Measurements from ENCODE around the gene NUMBL. TPM values are rescaled to one million over a fixed set of nuclear protein-coding genes. Genes with fewer than 3 reads are reported as not detected.

Gene NUMBL
- total and polyA plus RNA-seq, 2 of the 8 experiments (the other 6 are each of a cell fraction or from before 2014, with no cell fraction given): 13.5 to 24.8 TPM

- Histone ChIP-seq H3K56ac (replicated peaks; ENCODE audit: insufficient read length, low read depth, low read length) (no peak overlapping the region), H3K23me2 (ENCODE audit: low read depth, low read length) (peaks cover 2% of the 10 kb centered on the region; the same call in 1 of the 2 replicates), H4K5ac (ENCODE audit: insufficient read length, low read depth, low read length) (no peak overlapping the region), H3K4me1 (replicated peaks in 1 of 4; ENCODE audit: control insufficient read depth in 3 of 4, insufficient read depth in 4 of 4, low read length in 3 of 4) (peaks cover 0 to 20% (median 8%) of the 10 kb centered on the region in 4 experiments; a peak in 6 of 7 replicates), H3K27me3 (replicated peaks in 1 of 4; ENCODE audit: control insufficient read depth in 3 of 4, extremely low read depth in 1 of 4, insufficient read depth in 3 of 4, low read length in 3 of 4) (no peaks in the 10 kb centered on the region), H2AK5ac (ENCODE audit: low read depth, low read length) (no peak overlapping the region), H3K4ac (replicated peaks; ENCODE audit: insufficient read length, low read depth, low read length) (no peak overlapping the region), H3K9ac (replicated peaks in 1 of 4; ENCODE audit: extremely low read depth in 1 of 4, low read depth in 3 of 4, low read length in 3 of 4) (no peak overlapping the region), H3K14ac (ENCODE audit: insufficient read length) (no peak overlapping the region), H3K9me3 (ENCODE audit: insufficient read depth in 2 of 2, low read depth in 1 of 2, low read length in 1 of 2) (no peaks in the 10 kb centered on the region), H3K36me3 (ENCODE audit: control insufficient read depth in 2 of 4, insufficient read depth in 4 of 4, low read length in 3 of 4) (peaks cover 2 to 21% (median 8%) of the 10 kb centered on the region in 4 experiments; a peak in 7 of 8 replicates), H3K79me1 (ENCODE audit: low read depth, low read length) (no peaks in the 10 kb centered on the region), H2BK120ac (replicated peaks; ENCODE audit: low read depth, low read length) (no peak overlapping the region), H2BK5ac (ENCODE audit: low read depth, low read length) (no peak overlapping the region), H3K4me3 (ENCODE audit: extremely low read depth in 1 of 4, insufficient read depth in 2 of 4, low read depth in 3 of 4, low read length in 4 of 4) (no peak overlapping the region), H4K8ac (ENCODE audit: extremely low read depth, insufficient read depth, low read length) (no peak overlapping the region), H2BK12ac (ENCODE audit: low read depth, low read length) (no peak overlapping the region), H3K27ac (ENCODE audit: low read depth, low read length) (no peak overlapping the region), H3K79me2 (ENCODE audit: control insufficient read depth in 1 of 2, insufficient read depth in 2 of 2, low read length in 2 of 2) (no peaks in the 10 kb centered on the region), H4K20me1 (replicated peaks in 1 of 2; ENCODE audit: control insufficient read depth in 1 of 2, insufficient read depth in 2 of 2, low read length in 2 of 2) (peaks cover 2% of the 10 kb centered on the region in 2 experiments), H3K4me2 (ENCODE audit: insufficient read depth in 1 of 2, low read depth in 2 of 2, low read length in 2 of 2) (no peak overlapping the region), H4K91ac (replicated peaks; ENCODE audit: insufficient read length, low read length) (no peak overlapping the region), H3K23ac (ENCODE audit: insufficient read length) (no peak overlapping the region), H2BK15ac (ENCODE audit: low read length) (no peak overlapping the region), H2BK20ac (ENCODE audit: low read length) (no peak overlapping the region), H3K18ac (ENCODE audit: extremely low read depth, low read length) (no peak overlapping the region), H2AFZ (ENCODE audit: low read length) (no peak overlapping the region)
- FAIRE-seq (no peak), DNase-seq (ENCODE audit: low read depth in 1 of 2, low spot score in 2 of 2) (no peak)
- POLR2A ChIA-PET (ENCODE audit: partially characterized antibody): interaction anchor here (1.0 to 1.2 kb wide), 2 partner anchors 24 to 504 kb away, joined by 3 to 8 read pairs; no protein-coding TSS in a partner anchor
- WGBS, 2 experiments (ENCODE audit: extremely low coverage in 1 of 2, insufficient coverage in 1 of 2, insufficient read length in 1 of 2, insufficient replicate concordance in 2 of 2, low coverage in 1 of 2, low lambda C conversion rate in 2 of 2, missing lambda C conversion rate in 1 of 2): 95% methylated on average over 32 of the region's 39 CpGs; no CpG with 5 or more reads in 1 of the 2 experiments
- CTCF ChIA-PET (ENCODE audit: partially characterized antibody): interaction anchor here (0.6 to 0.9 kb wide), 2 partner anchors 24 to 150 kb away, joined by 3 read pairs; partner anchors contain the start of gene RAB4B
- no peak for TF ChIP-seq SIX5 (IDR thresholded peaks at IDR 0.05; ENCODE audit: low read depth, low read length)
- peak; percentile 22; the same call in 1 of the 2 replicates for TF ChIP-seq POLR2AphosphoS5 (IDR thresholded peaks at IDR 0.05; ENCODE audit: low read depth, low read length)
- TF ChIP-seq KDM1A (IDR thresholded peaks at IDR 0.05; ENCODE audit: borderline replicate concordance, low read length): peak; percentile 74; the same call in 1 of the 2 replicates
- no peak for TF ChIP-seq ATF3 (IDR thresholded peaks at IDR 0.05; ENCODE audit: insufficient read depth, low read depth, low read length)
- TF ChIP-seq E2F6 (IDR thresholded peaks at IDR 0.05): 0 out of 2 replicates have a peak, but pooled peaks have one; percentile 22
- TF ChIP-seq CTBP2 (IDR thresholded peaks at IDR 0.05; ENCODE audit: borderline replicate concordance, insufficient read depth, insufficient read length, low read length): no peak
- no peak for TF ChIP-seq CEBPB (IDR thresholded peaks at IDR 0.05; ENCODE audit: low read depth, low read length)
- no peak for TF ChIP-seq RAD21 (IDR thresholded peaks at IDR 0.05 in 1 of 2, conservative IDR thresholded peaks at IDR 0.05 in 1 of 2; ENCODE audit: low read depth in 2 of 2, low read length in 2 of 2)
Measured at GRCh38 chr19:40627486-40628279, 62.8 kb downstream of the NUMBL start.
